HCT116 (cell line): Measurements from ENCODE around the gene PBX1. TPM values are rescaled to one million over a fixed set of nuclear protein-coding genes. Genes with fewer than 3 reads are reported as not detected.

Source experiments
- ATAC-seq: fragments of 200-7000 bp; cut with Tn5 transposase; 2 replicates; pipeline ENCODE4 v1.9.1; 2020; ENCODE audit warnings: mild to moderate bottlenecking, moderate library complexity
- BruUV-seq: library from RNA; stranded (reverse); fragments of 400-500 nt; replicated peaks from 2 replicates; lab custom pipeline; 2021; lab: Mats Ljungman, UMichigan
- CTCF ChIA-PET: fragments of 300-600 bp; sonication (Branson Sonifier 250); formaldehyde crosslinking; loops from one replicate; lab custom pipeline; 2021; ENCODE audit warnings: antibody characterized with exemption; lab: Charles Lee
- POLR2A ChIA-PET: fragments of 300-600, 350-600 bp; sonication (Branson Sonifier 250); formaldehyde crosslinking; loops from one replicate; lab custom pipeline; 2021; ENCODE audit warnings: antibody characterized with exemption; lab: Charles Lee
- RAD21 ChIA-PET, 2 experiments: fragments of 300-600 bp; sonication (Branson Sonifier 250); formaldehyde crosslinking; loops; one replicate each; lab custom pipeline; 2023; ENCODE audit warnings: low total read pairs in 2 of 2; ENCODE audit not compliant: uncharacterized antibody in 2 of 2, unreplicated experiment in 2 of 2, low non-redundant PET in 1 of 2; lab: Charles Lee
- DNase-seq: peaks from one replicate; pipeline ENCODE4 v3.0.0-alpha.2; 2010; ENCODE audit warnings: low read depth, low spot score
- H2AFZ ChIP-seq: fragments of 200-600 bp; shearing (Covaris generic), sonication (generic); 2 replicates; pipeline ENCODE4 v1.6.1; 2017; ENCODE audit warnings: low read depth, mixed run types, mixed read lengths, antibody characterized with exemption, low read length; ENCODE audit not compliant: poor library complexity, severe bottlenecking
- H3K27ac ChIP-seq: 2 replicates; pipeline ENCODE4 v1.5.1; 2012; ENCODE audit warnings: low read depth, low read length
- H3K27me3 ChIP-seq: fragments of 200-600 bp; sonication (generic); 2 replicates; pipeline ENCODE4 v1.6.1; 2016; ENCODE audit warnings: mixed run types, low read length, mixed read lengths; ENCODE audit not compliant: insufficient read depth
- H3K36me3 ChIP-seq, 2 experiments: fragments of 200-500 bp in 1 of 2; fragments of 200-600 bp in 1 of 2; sonication (Bioruptor generic) in 1 of 2; sonication (generic) in 1 of 2; 2 replicates each; pipeline versions ENCODE4 v1.5.1 to v1.6.1; 2014 to 2016; ENCODE audit warnings: low read length in 2 of 2, inconsistent platforms in 1 of 2, mixed read lengths in 1 of 2, mixed run types in 1 of 2; ENCODE audit not compliant: insufficient read depth in 2 of 2, control insufficient read depth in 1 of 2
- H3K4me1 ChIP-seq, 2 experiments: fragments of 200-600 bp in 1 of 2; sonication (generic) in 1 of 2; 2 replicates each; pipeline versions ENCODE4 v1.5.1 to v1.6.1; 2012 to 2017; ENCODE audit warnings: low read length in 2 of 2, inconsistent platforms in 1 of 2, mild to moderate bottlenecking in 1 of 2, mixed read lengths in 1 of 2, mixed run types in 1 of 2, moderate library complexity in 1 of 2; ENCODE audit not compliant: insufficient read depth in 2 of 2, control insufficient read depth in 1 of 2
- H3K4me2 ChIP-seq: fragments of 200-600 bp; sonication (generic); 2 replicates; pipeline ENCODE4 v1.6.1; 2017; ENCODE audit warnings: mixed run types, low read length, mixed read lengths
- H3K4me3 ChIP-seq, 2 experiments: fragments of 200-600 bp in 1 of 2; sonication (generic) in 1 of 2; replicated peaks in 1 of 2; 2 replicates each; pipeline ENCODE4 v1.5.1; 2011 to 2016; ENCODE audit warnings: low read length in 2 of 2, control low read depth in 1 of 2, low read depth in 1 of 2, mild to moderate bottlenecking in 1 of 2, mixed read lengths in 1 of 2, mixed run types in 1 of 2
- H3K79me2 ChIP-seq: fragments of 200-600 bp; sonication (generic); 2 replicates; pipeline ENCODE4 v1.6.1; 2017; ENCODE audit warnings: mild to moderate bottlenecking, mixed run types, low read length, moderate library complexity, mixed read lengths; ENCODE audit not compliant: insufficient read depth
- H3K9ac ChIP-seq: fragments of 200-600 bp; sonication (generic); 2 replicates; pipeline ENCODE4 v1.6.1; 2016; ENCODE audit warnings: low read length, mixed read lengths
- H3K9me2 ChIP-seq: fragments of 200-600 bp; sonication (generic), shearing (Covaris generic); 2 replicates; pipeline ENCODE4 v1.6.1; 2017; ENCODE audit warnings: mixed run types, mild to moderate bottlenecking, moderate library complexity; ENCODE audit not compliant: insufficient read depth
- H3K9me3 ChIP-seq, 2 experiments: fragments of 200-500 bp in 1 of 2; fragments of 200-600 bp in 1 of 2; sonication (Bioruptor generic) in 1 of 2; sonication (generic) in 1 of 2; 2 replicates each; pipeline ENCODE4 v1.6.1; 2014 to 2017; ENCODE audit warnings: low read length in 2 of 2, mixed read lengths in 2 of 2, inconsistent platforms in 1 of 2, low read depth in 1 of 2, mild to moderate bottlenecking in 1 of 2, mixed run types in 1 of 2, moderate library complexity in 1 of 2; ENCODE audit not compliant: control insufficient read depth in 1 of 2, insufficient read depth in 1 of 2
- H4K20me1 ChIP-seq: fragments of 200-600 bp; sonication (generic), shearing (Covaris generic); 2 replicates; pipeline ENCODE4 v1.6.1; 2017; ENCODE audit warnings: mixed run types, mild to moderate bottlenecking, moderate library complexity; ENCODE audit not compliant: insufficient read depth
- CBX3 ChIP-seq: IDR thresholded peaks from 2 replicates; pipeline ENCODE4 v1.6.1; 2012; ENCODE audit warnings: low read depth
- CEBPB ChIP-seq: IDR thresholded peaks from 2 replicates; pipeline ENCODE4 v1.6.1; 2012; ENCODE audit warnings: low read depth
- EGR1 ChIP-seq: IDR thresholded peaks from 2 replicates; pipeline ENCODE4 v1.6.1; 2012; ENCODE audit warnings: low read depth
- EZH2 ChIP-seq: fragments of 200-600 bp; sonication (generic); IDR thresholded peaks from 2 replicates; pipeline ENCODE4 v1.6.1; 2017; ENCODE audit warnings: antibody characterized with exemption, mixed run types
- FOSL1 ChIP-seq: IDR thresholded peaks from 2 replicates; pipeline ENCODE4 v1.6.1; 2012; ENCODE audit warnings: low read depth
- JUND ChIP-seq: IDR thresholded peaks from 2 replicates; pipeline ENCODE4 v1.6.1; 2012
- POLR2A ChIP-seq: IDR thresholded peaks from 2 replicates; pipeline ENCODE4 v1.7.0; 2011; ENCODE audit warnings: borderline replicate concordance; ENCODE audit not compliant: insufficient read depth, insufficient read length; ENCODE audit errors: extremely low read depth
- POLR2AphosphoS5 ChIP-seq: IDR thresholded peaks from 2 replicates; pipeline ENCODE4 v1.6.1; 2011; ENCODE audit warnings: mild to moderate bottlenecking, low read depth, low read length, moderate library complexity
- SIN3A ChIP-seq: IDR thresholded peaks from 2 replicates; pipeline ENCODE4 v1.6.1; 2012; ENCODE audit warnings: low read depth
- SP1 ChIP-seq: IDR thresholded peaks from 2 replicates; pipeline ENCODE4 v1.6.1; 2012; ENCODE audit warnings: low read depth
- YY1 ChIP-seq: IDR thresholded peaks from 2 replicates; pipeline ENCODE4 v1.6.1; 2011; ENCODE audit warnings: low read length, low read depth, moderate library complexity, mild to moderate bottlenecking; ENCODE audit not compliant: insufficient replicate concordance; ENCODE audit errors: extremely low read depth
- ZFX ChIP-seq: fragments of 450-650 bp; IDR thresholded peaks from 2 replicates; pipeline ENCODE4 v1.6.1; 2017
- ZNF274 ChIP-seq: fragments of 200-500 bp; sonication (Bioruptor generic); IDR thresholded peaks from 2 replicates; pipeline ENCODE4 v1.6.1; 2014; ENCODE audit warnings: mild to moderate bottlenecking, low read depth, low read length, inconsistent platforms
- intact Hi-C: fragments of 100-400 bp; cut with micrococcal nuclease; formaldehyde crosslinking; loops from 2 replicates; pipeline ENCODE4 v1.10.0; 2022
- total RNA-seq: library from RNA; stranded (reverse); gene quantifications from one replicate; pipeline ENCODE4 v1.2.1, GENCODE V29; 2021; ENCODE audit not compliant: unreplicated experiment
- TF ChIP-seq, protein P1 (sequence below): IDR thresholded peaks from 2 replicates; pipeline ENCODE4 v1.6.1; 2012
- TF ChIP-seq, protein P2 (sequence below): IDR thresholded peaks from 2 replicates; pipeline ENCODE4 v1.6.1; 2012

The PBX1 gene
- total RNA-seq, 1 experiment from 2014 or later = 29.6 TPM

DNA sequence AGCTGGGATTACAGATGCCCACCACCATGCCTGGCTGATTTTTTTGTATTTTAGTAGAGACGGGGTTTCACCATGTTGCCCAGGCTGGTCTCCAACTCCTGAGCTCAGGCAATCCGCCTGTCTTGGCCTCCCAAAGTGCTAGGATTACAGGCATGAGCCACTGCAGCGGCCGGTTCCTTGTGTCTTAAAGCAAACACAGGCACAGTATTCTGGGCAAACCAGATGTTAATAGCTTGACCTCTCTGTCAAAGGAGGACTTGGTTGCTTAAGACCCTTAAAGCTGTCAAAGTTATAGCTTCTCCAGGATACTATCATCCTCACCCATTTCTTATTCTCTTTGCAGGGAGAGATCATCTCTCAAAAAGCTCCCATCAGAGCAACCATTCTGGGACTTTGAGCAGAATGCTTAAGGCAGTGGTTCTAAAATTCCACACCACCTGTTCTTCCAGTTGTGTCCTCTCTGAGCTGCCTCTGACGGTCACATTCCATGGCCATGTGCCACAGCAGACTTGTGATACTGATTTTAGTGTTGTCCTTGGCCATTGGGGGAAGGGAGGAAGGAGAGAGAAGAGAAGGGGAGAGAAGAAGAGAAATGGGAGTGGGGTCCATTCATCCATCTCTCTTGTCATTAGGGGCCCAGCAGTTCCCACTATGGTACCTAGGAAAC is 81.8 kb downstream of the PBX1 start:
- TF ChIP-seq SIN3A = no peak
- no peak for TF ChIP-seq CBX3
- no peak for TF ChIP-seq EGR1
- TF ChIP-seq JUND = no peak
- no peak for TF ChIP-seq ZNF274
- TF ChIP-seq POLR2A = no peak
- TF ChIP-seq POLR2AphosphoS5 = no peak
- TF ChIP-seq FOSL1 = no peak
- TF ChIP-seq, protein P1, sequence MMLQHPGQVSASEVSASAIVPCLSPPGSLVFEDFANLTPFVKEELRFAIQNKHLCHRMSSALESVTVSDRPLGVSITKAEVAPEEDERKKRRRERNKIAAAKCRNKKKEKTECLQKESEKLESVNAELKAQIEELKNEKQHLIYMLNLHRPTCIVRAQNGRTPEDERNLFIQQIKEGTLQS = no peak
- TF ChIP-seq CEBPB = no peak
- TF ChIP-seq YY1 = no peak
- no peak; the same call in 1 of the 2 replicates for TF ChIP-seq SP1
- no peak for TF ChIP-seq EZH2
- TF ChIP-seq, protein P2, sequence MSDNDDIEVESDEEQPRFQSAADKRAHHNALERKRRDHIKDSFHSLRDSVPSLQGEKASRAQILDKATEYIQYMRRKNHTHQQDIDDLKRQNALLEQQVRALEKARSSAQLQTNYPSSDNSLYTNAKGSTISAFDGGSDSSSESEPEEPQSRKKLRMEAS = no peak
- TF ChIP-seq ZFX = no peak
- ChIA-PET CTCF (no interaction called here), POLR2A (interaction anchor here (0.9 kb wide), 1 partner anchor 82 kb away, joined by 3 read pairs; no protein-coding TSS in a partner anchor), RAD21 (interaction anchor here in 1 of 2 experiments (0.7 kb wide), 1 partner anchor 47 kb away, joined by 3 read pairs; no protein-coding TSS in a partner anchor)
- intact Hi-C loops = no loop called here
- Histone ChIP-seq H3K36me3 (no peaks in the 10 kb centered on the region), H3K9me3 (no peaks in the 10 kb centered on the region), H3K9ac (no peak overlapping the region), H3K4me2 (peak overlapping the region; percentile 37), H3K4me3 (no peak overlapping the region), H4K20me1 (no peaks in the 10 kb centered on the region), H3K27ac (no peak overlapping the region), H3K4me1 (peaks cover 58 to 62% of the 10 kb centered on the region in 2 experiments), H3K27me3 (no peaks in the 10 kb centered on the region), H2AFZ (no peak overlapping the region), H3K9me2 (no peaks in the 10 kb centered on the region), H3K79me2 (no peaks in the 10 kb centered on the region)
- ATAC-seq (no peak), DNase-seq (no peak)
- no TSS peak for BruUV-seq
